Hematopoietic multipotent progenitor cell treated with erythropoietin and hydrocortisone succinate and interleukin-3 and kit ligand, for 8 days (in vitro differentiated cells): Measurements from ENCODE around the gene LAPTM4A.
"Not testable (repeated sequence)": the region's sequence is repeated elsewhere in the genome, so short reads cannot be mapped to it uniquely, and the experiment has no call there.

Experiments
- DNase-seq: peaks from one replicate; pipeline ENCODE4 v3.0.0-alpha.2; 2015

Gene LAPTM4A

GRCh38 chr2:20051532-20052228, at the start of gene LAPTM4A:
LAPTM4A (minus strand) TSS chr2:20051628; CDS start chr2:20051520, 108 bp downstream.
- peak; percentile 100 for DNase-seq

- DNase-seq, result no peak
Measured at GRCh38 chr2:20100711-20101110, 49.3 kb upstream of the LAPTM4A start.

GRCh38 chr2:20099780-20100179, 48.4 kb upstream of the LAPTM4A start:
- DNase-seq, result no peak

GRCh38 chr2:20097889-20098714, 46.7 kb upstream of the LAPTM4A start:
- DNase-seq, result peak; percentile 85

GRCh38 chr2:20095469-20095868, 44.0 kb upstream of the LAPTM4A start:
- DNase-seq, result no peak

GRCh38 chr2:20094955-20095354, 43.5 kb upstream of the LAPTM4A start:
- no peak for DNase-seq

- no peak for DNase-seq
Measured at GRCh38 chr2:20094142-20094755, 42.8 kb upstream of the LAPTM4A start.

- peak; percentile 69 for DNase-seq
Measured at GRCh38 chr2:20093263-20094141, 42.1 kb upstream of the LAPTM4A start.

GRCh38 chr2:20092901-20093235, 41.4 kb upstream of the LAPTM4A start:
- no peak for DNase-seq

- DNase-seq, result no peak
Measured at GRCh38 chr2:20092226-20092900, 40.9 kb upstream of the LAPTM4A start.

- DNase-seq, result no peak
Measured at GRCh38 chr2:20091305-20091991, 40.0 kb upstream of the LAPTM4A start.

GRCh38 chr2:20089715-20090464, 38.5 kb upstream of the LAPTM4A start:
- no peak for DNase-seq

GRCh38 chr2:20085909-20086308, 34.5 kb upstream of the LAPTM4A start:
- DNase-seq, result not testable (repeated sequence)

- not testable (repeated sequence) for DNase-seq
Measured at GRCh38 chr2:20082812-20083211, 31.4 kb upstream of the LAPTM4A start.

- no peak for DNase-seq
Measured at GRCh38 chr2:20081841-20082240, 30.4 kb upstream of the LAPTM4A start.

- DNase-seq, result no peak
Measured at GRCh38 chr2:20080839-20081415, 29.5 kb upstream of the LAPTM4A start.

GRCh38 chr2:20080428-20080827, 29.0 kb upstream of the LAPTM4A start:
- DNase-seq, result no peak

- no peak for DNase-seq
Measured at GRCh38 chr2:20079546-20080115, 28.2 kb upstream of the LAPTM4A start.

GRCh38 chr2:20077411-20077940, 26.0 kb upstream of the LAPTM4A start:
- DNase-seq, result peak; percentile 35

GRCh38 chr2:20076757-20077156, 25.3 kb upstream of the LAPTM4A start:
- no peak for DNase-seq
